ENCODE results near the gene QRSL1. TPM values are rescaled to one million over a fixed set of nuclear protein-coding genes. Genes with fewer than 3 reads are reported as not detected.

The QRSL1 gene
- total and polyA plus RNA-seq, 2 donors (not counting 3 experiments of a cell fraction or from before 2014, with no cell fraction given), result 4.3 to 11.3 TPM

DNA sequence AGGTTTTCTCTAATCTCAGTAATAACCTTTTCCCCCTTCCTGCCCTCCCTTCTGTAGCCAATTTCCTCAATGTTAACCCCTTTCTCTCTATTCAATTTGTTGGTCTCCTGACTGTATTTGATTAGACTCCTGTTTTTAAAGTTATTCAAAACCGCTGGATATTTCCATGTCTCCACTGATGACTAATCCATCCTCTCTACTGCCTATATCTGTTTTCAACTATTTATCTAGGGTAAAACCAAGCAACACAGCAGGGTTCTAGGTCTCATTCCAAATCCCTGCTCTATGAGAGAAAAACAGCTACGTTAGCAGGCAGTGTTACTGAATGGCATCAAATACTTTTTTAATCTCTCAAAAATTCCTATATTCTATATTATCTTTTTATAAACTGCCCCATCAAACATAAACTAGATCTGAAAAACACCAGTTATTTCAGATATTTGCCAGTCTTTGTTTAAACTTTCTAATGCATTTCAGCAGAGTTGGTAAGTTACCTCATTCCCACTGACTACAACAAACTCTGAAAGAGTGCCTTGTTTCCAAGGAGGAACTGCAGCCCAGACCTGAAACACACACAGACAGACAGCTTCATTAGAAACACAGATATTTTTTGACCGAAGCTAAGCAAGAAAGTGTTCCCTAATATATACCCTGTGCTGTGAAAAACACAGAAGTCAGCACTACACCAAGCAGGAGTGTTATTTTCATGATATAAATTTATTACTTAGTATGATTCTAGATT is 8.3 kb upstream of the QRSL1 start:
- Histone ChIP-seq H3K4me3 (replicated peaks in 1 of 3; ENCODE audit: insufficient read depth in 1 of 3, low read depth in 1 of 3, low read length in 3 of 3) (no peak overlapping the region), H3K9ac (replicated peaks; ENCODE audit: extremely low read depth, insufficient read depth, low read length) (no peak overlapping the region), H3K9me1 (replicated peaks; ENCODE audit: control insufficient read depth, extremely low read depth, insufficient read depth, low read length) (no peaks in the 10 kb centered on the region), H4K20me1 (replicated peaks; ENCODE audit: control insufficient read depth, extremely low read depth, insufficient read depth, low read length) (no peaks in the 10 kb centered on the region), H3K4me2 (ENCODE audit: insufficient read depth, low read length) (no peak overlapping the region), H3K4me1 (ENCODE audit: control insufficient read depth, extremely low read depth, insufficient read depth, low read length) (peaks cover 7% of the 10 kb centered on the region), H3K27me3 (ENCODE audit: control insufficient read depth in 2 of 2, insufficient read depth in 2 of 2, low read length in 2 of 2) (no peaks in the 10 kb centered on the region), H3K79me2 (ENCODE audit: control insufficient read depth, insufficient read depth, low read length) (no peaks in the 10 kb centered on the region), H3K36me3 (ENCODE audit: control insufficient read depth in 2 of 2, extremely low read depth in 1 of 2, insufficient read depth in 2 of 2, low read length in 2 of 2) (no peaks in the 10 kb centered on the region), H3K9me3 (replicated peaks; ENCODE audit: control insufficient read depth, insufficient read depth, low read length) (no peaks in the 10 kb centered on the region), H3K27ac (ENCODE audit: insufficient read depth, low read depth, low read length) (no peak overlapping the region), H2AFZ (ENCODE audit: low read depth, low read length) (no peak overlapping the region)
- TF ChIP-seq POLR2A (IDR thresholded peaks at IDR 0.05; ENCODE audit: low read depth, low read length) (no peak), FOS (IDR thresholded peaks at IDR 0.05; ENCODE audit: borderline replicate concordance, insufficient read depth, low read length) (peak; percentile 20), MYC (IDR thresholded peaks at IDR 0.05; ENCODE audit: low read depth, low read length) (no peak)
- intact Hi-C loops (cut with micrococcal nuclease), result loop anchor here (1.0 kb wide), 1 partner anchor 8 kb away; the partner anchor contains the start of genes QRSL1 and RTN4IP1
- no peak for FAIRE-seq
- ChIA-PET CTCF (interaction anchor here (1.2 to 2.9 kb wide), 2 partner anchors 11 to 13 kb away, joined by 4 to 13 read pairs; no protein-coding TSS in a partner anchor), POLR2A (no interaction called here)
- BruUV-seq (replicated peaks), result no TSS peak
- peak; percentile 88 for DNase-seq (ENCODE audit: low read depth, low spot score)
- dilution Hi-C loops (cut with MboI; ENCODE audit: extremely low pct_ligation_motif_present, low sequenced_read_pairs), result no loop called here

DNA sequence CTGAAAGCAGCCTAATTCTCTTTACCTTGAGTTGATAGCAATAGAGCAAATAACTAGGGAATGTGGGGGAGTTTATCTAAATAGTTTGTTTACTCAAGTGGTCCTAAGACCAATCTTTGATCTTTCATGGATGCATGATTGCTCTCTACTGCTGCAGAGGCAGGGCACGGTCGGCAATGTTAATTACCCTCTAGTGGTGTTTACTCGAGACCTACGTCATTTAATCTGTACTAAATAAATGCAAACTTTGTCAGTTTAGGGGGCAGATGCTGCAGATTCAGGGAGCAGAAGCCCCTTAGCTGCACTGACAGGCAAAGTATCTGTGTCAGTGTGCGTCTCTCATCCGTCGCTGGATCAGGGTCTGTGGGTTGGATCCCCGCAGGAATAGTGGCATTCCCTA is 7.0 kb upstream of the QRSL1 start:
- intact Hi-C loops (cut with micrococcal nuclease) (no loop called here), dilution Hi-C loops (cut with MboI; ENCODE audit: extremely low pct_ligation_motif_present, low sequenced_read_pairs) (no loop called here)
- POLR2A ChIA-PET, result no interaction called here
- Histone ChIP-seq H3K79me2 (ENCODE audit: control insufficient read depth, insufficient read depth, low read length) (no peaks in the 10 kb centered on the region), H3K9me3 (replicated peaks; ENCODE audit: control insufficient read depth, insufficient read depth, low read length) (no peaks in the 10 kb centered on the region), H3K27ac (ENCODE audit: insufficient read depth, low read depth, low read length) (no peak overlapping the region), H3K4me3 (replicated peaks in 1 of 3; ENCODE audit: insufficient read depth in 1 of 3, low read depth in 1 of 3, low read length in 3 of 3) (no peak overlapping the region), H3K9me1 (replicated peaks; ENCODE audit: control insufficient read depth, extremely low read depth, insufficient read depth, low read length) (no peaks in the 10 kb centered on the region), H3K36me3 (ENCODE audit: control insufficient read depth in 2 of 2, extremely low read depth in 1 of 2, insufficient read depth in 2 of 2, low read length in 2 of 2) (no peaks in the 10 kb centered on the region), H3K27me3 (ENCODE audit: control insufficient read depth in 2 of 2, insufficient read depth in 2 of 2, low read length in 2 of 2) (no peaks in the 10 kb centered on the region), H4K20me1 (replicated peaks; ENCODE audit: control insufficient read depth, extremely low read depth, insufficient read depth, low read length) (no peaks in the 10 kb centered on the region), H2AFZ (ENCODE audit: low read depth, low read length) (no peak overlapping the region), H3K4me1 (ENCODE audit: control insufficient read depth, extremely low read depth, insufficient read depth, low read length) (peaks cover 7% of the 10 kb centered on the region), H3K4me2 (ENCODE audit: insufficient read depth, low read length) (no peak overlapping the region), H3K9ac (replicated peaks; ENCODE audit: extremely low read depth, insufficient read depth, low read length) (no peak overlapping the region)
- DNase-seq (ENCODE audit: low read depth, low spot score) (no peak), FAIRE-seq (no peak)
- CTCF ChIA-PET, result interaction anchor here (2.9 kb wide), 1 partner anchor 14 kb away, joined by 13 read pairs; no protein-coding TSS in a partner anchor
- no TSS peak for BruUV-seq (replicated peaks)
- TF ChIP-seq, protein P1, sequence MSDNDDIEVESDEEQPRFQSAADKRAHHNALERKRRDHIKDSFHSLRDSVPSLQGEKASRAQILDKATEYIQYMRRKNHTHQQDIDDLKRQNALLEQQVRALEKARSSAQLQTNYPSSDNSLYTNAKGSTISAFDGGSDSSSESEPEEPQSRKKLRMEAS (IDR thresholded peaks at IDR 0.05; ENCODE audit: insufficient read depth, insufficient read length), result no peak
- TF ChIP-seq MYC (IDR thresholded peaks at IDR 0.05; ENCODE audit: low read depth, low read length), result no peak
- no peak for TF ChIP-seq JUN (IDR thresholded peaks at IDR 0.05; ENCODE audit: borderline replicate concordance, insufficient read depth, insufficient read length, low read depth)
- TF ChIP-seq POLR2A (IDR thresholded peaks at IDR 0.05; ENCODE audit: low read depth, low read length), result no peak
- no peak for TF ChIP-seq POLR2AphosphoS5 (IDR thresholded peaks at IDR 0.05; ENCODE audit: insufficient read depth, low read depth, low read length)
- TF ChIP-seq CTCF (IDR thresholded peaks at IDR 0.05; ENCODE audit: extremely low read depth in 1 of 2, insufficient read depth in 1 of 2, low read depth in 1 of 2, low read length in 2 of 2), result no peak
- no peak for TF ChIP-seq EZH2 (IDR thresholded peaks at IDR 0.05; ENCODE audit: borderline replicate concordance, low read depth, low read length, severe bottlenecking)
- TF ChIP-seq FOS (IDR thresholded peaks at IDR 0.05; ENCODE audit: borderline replicate concordance, insufficient read depth, low read length), result no peak
- TF ChIP-seq GATA2 (IDR thresholded peaks at IDR 0.05; ENCODE audit: insufficient read depth, insufficient read length, low read depth, low read length), result no peak

Data from endothelial cell of umbilical vein (primary cell).